ENCODE measurements around the gene BMP7. TPM values are rescaled to one million over a fixed set of nuclear protein-coding genes. Genes with fewer than 3 reads are reported as not detected.

Gene BMP7
- total and polyA plus RNA-seq, 7 donors = under 0.01 to 5.4 (median 2.5) TPM

DNA sequence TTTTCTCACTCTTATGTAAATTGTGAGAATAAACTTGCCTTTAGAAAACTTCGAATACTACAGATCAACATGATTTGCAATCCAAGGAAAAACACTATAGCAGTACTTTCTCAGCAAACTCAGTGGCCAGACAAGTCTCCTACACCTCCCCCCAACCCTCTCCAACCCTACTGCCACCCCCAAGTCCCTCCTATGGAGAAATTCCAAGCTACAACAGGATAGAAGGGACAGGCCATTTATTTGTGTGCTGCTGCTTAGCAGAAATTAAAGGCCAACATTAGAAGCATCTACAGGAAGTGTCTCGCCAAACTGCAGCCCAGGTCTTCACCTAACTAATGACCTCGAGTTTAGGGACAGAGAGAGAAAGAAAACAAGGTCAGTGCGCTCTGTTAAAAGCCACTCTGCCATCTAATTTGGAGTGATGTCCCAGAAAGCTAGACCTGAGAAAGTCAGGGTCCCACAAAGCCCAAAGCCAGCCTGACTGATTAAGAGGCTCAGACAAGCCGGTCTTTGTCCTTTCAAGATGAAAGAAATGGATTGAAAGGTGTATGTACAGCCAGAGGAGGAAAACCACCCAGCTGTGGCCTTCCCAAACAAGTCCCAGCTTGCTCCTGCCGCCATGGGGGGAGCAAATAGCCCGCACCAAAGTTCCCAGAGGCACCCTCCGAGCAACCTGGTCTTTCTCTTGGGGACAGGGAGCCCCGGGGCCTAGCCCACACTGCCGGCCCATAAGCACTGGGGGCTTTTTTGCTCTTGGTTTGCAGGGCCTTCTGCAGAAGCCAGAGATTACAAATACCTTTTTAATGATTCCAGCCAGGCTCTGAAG is 3.4 kb downstream of the BMP7 start:
- no peak for DNase-seq
- H3K36me3 ChIP-seq = no peaks in the 10 kb centered on the region
- H3K27ac ChIP-seq = no peak overlapping the region
- H3K4me3 ChIP-seq = no peak overlapping the region
- TF ChIP-seq EP300 (IDR thresholded peaks at IDR 0.05) (no peak), CTCF (IDR thresholded peaks at IDR 0.05) (no peak), POLR2AphosphoS5 (IDR thresholded peaks at IDR 0.05) (no peak), POLR2A (IDR thresholded peaks at IDR 0.05) (no peak)
- WGBS, 2 donors = 52 to 80% methylated on average over 10 of the region's 10 CpGs
- intact Hi-C loops (cut with DNase I) = no loop called here
- no peaks in the 10 kb centered on the region for H3K9me3 ChIP-seq
- peaks cover 36 to 99% (median 83%) of the 10 kb centered on the region in 3 donors for H3K27me3 ChIP-seq
- H3K4me1 ChIP-seq = peaks cover 0 to 39% (median 28%) of the 10 kb centered on the region in 4 donors

DNA sequence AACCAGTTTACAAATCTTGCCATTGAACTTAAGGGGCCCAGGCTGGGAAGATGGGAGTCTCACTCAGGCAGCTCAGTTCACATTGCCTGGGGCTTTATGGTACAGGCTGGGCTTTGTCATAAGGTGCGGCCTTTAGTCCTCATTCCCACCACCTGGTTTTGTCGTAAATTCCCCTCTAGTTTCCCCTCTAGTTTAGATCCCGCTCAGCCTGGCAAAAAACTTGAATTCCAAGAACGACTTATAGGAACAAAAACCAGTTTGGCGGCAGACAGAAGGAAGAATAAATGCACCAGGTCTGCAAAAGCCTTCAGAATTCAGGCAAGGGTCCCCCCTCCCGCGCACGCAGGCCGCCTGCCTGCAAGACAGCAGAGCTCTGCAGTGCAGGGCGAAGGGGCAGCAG is 4.1 kb downstream of the BMP7 start:
- Histone ChIP-seq H3K36me3 (no peaks in the 10 kb centered on the region), H3K4me3 (no peak overlapping the region), H3K9me3 (no peaks in the 10 kb centered on the region), H3K27ac (no peak overlapping the region), H3K4me1 (peaks cover 0 to 39% (median 28%) of the 10 kb centered on the region in 4 donors), H3K27me3 (peaks cover 36 to 99% (median 77%) of the 10 kb centered on the region in 3 donors)
- DNase-seq = no peak
- TF ChIP-seq EP300 (IDR thresholded peaks at IDR 0.05) (no peak), POLR2AphosphoS5 (IDR thresholded peaks at IDR 0.05) (no peak), POLR2A (IDR thresholded peaks at IDR 0.05) (no peak), CTCF (IDR thresholded peaks at IDR 0.05) (no peak)
- intact Hi-C loops (cut with DNase I) = no loop called here
- 71 to 89% methylated on average over 10 of the region's 10 CpGs for WGBS, 2 donors

DNA sequence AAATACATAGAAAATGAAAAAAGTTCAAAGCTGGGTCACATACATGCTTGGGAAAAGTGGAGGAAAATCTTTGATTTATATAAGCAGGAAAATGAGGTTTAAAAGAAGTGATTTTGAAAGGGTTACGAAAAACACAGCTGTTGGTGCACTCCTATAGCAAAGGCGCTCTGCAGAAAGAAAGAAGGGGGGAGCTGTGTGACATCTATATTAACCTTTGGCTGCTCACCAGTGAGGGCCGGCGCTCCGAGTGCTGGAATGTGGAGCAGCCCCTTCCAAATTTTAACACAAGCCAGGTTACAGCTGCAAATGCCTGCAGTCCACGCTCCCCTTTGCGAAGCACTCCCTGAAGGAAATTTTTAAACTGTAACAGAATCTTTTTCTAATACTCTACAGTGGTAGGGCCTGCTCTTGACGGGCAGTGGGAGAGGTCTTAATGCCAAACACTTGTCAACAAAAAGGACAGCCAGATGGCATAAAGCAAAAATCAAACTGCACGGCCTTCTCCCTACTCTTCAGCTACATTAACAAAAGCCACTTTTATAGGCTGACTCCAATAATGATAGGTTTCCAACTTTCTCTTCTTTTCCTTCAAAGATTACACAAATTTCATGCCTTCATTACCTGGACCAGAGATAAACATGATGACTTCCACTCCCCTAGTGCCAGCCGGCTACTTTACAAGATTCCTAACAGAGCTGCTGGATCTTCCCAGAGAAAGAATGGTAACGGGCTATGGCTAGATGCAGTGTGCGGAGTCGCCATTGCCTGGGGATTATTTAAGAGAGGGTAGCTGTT is 4.8 kb downstream of the BMP7 start:
- Histone ChIP-seq H3K36me3 (no peaks in the 10 kb centered on the region), H3K9me3 (no peaks in the 10 kb centered on the region), H3K4me1 (peaks cover 0 to 32% (median 23%) of the 10 kb centered on the region in 4 donors), H3K27me3 (peaks cover 30 to 98% (median 70%) of the 10 kb centered on the region in 3 donors), H3K4me3 (no peak overlapping the region), H3K27ac (no peak overlapping the region)
- TF ChIP-seq EP300 (IDR thresholded peaks at IDR 0.05) (no peak), POLR2A (IDR thresholded peaks at IDR 0.05) (no peak), CTCF (IDR thresholded peaks at IDR 0.05) (no peak), POLR2AphosphoS5 (IDR thresholded peaks at IDR 0.05) (no peak)
- WGBS, 2 donors = 61 to 83% methylated on average over 13 of the region's 13 CpGs
- DNase-seq = no peak
- intact Hi-C loops (cut with DNase I) = no loop called here

GRCh38 chr20:57260934-57261333 is 5.5 kb downstream of the BMP7 start:
- Histone ChIP-seq H3K36me3 (no peaks in the 10 kb centered on the region), H3K4me3 (no peak overlapping the region), H3K9me3 (no peaks in the 10 kb centered on the region), H3K4me1 (peaks cover 0 to 26% (median 16%) of the 10 kb centered on the region in 4 donors), H3K27ac (no peak overlapping the region), H3K27me3 (peaks cover 24 to 96% (median 63%) of the 10 kb centered on the region in 3 donors)
- TF ChIP-seq POLR2A (IDR thresholded peaks at IDR 0.05) (no peak), POLR2AphosphoS5 (IDR thresholded peaks at IDR 0.05) (no peak), EP300 (IDR thresholded peaks at IDR 0.05) (no peak), CTCF (IDR thresholded peaks at IDR 0.05) (no peak)
- DNase-seq = no peak
- 43 to 71% methylated on average over 14 of the region's 14 CpGs for WGBS, 2 donors
- intact Hi-C loops (cut with DNase I) = no loop called here

Measured in sigmoid colon (tissue), 7 donors.